Left lobe of liver (tissue), 2 donors: Measurements from ENCODE around the gene GRAP2. TPM values are rescaled to one million over a fixed set of nuclear protein-coding genes. Genes with fewer than 3 reads are reported as not detected.

Experiments
- ATAC-seq: fragments of 200-7000 bp; cut with Tn5 transposase; one replicate; pipeline ENCODE4 v1.9.1; 2020; ENCODE audit warnings: mild to moderate bottlenecking, moderate library complexity
- DNase-seq: peaks from one replicate; pipeline ENCODE4 v3.0.0-alpha.2; 2020; ENCODE audit warnings: low spot score
- total RNA-seq: library from RNA; stranded (reverse); gene quantifications from one replicate; pipeline ENCODE4 v1.2.1, GENCODE V29; 2021
- donor health status: DM: no; HTN: no; CAD: no; lungs with moderate emphysema.
- donor health status: DM: no; HTN: yes; CAD: no.

Gene GRAP2
- total RNA-seq, 1 donor from 2014 or later: 0.55 TPM

DNA sequence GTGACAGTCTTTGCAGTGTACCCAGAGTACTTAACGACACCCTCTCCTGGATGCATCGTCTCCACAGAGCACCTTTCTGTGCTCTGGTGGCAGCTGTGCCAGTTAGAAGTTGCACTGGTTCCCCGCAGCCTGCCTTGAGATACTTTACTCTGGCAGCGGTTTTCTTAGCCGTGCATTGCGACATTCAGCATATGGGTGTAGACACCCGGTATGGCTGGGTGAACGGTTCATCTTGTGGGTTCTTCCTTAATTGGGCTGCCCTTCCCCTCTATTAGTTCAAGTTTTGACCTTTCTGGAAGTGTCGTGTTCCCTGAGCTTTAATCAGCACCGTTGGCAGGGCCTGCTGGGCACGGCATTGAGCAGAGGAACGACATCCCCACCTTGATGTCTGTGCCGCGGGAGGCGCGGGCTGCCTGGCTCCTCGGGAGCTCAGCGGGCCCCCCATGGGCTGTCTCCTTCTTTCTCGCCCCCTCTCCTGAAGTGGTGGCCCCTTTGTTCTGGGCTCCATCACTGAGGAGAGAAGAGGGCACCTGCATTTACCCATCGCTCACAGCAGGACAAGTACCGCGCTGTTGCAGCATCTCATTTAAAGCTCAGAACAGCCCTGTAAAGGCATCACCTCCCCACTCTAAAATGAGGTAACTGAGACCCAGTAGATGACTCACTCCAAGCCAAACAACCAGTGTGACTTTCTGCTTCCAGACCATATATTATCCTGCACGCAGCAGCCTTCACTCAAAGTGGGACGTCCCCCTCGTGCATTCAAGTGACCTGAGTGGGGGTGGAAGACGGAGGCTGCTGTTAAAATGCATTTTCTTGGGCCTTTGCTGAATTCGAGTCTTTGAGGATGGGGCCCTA lies 107.2 kb downstream of the GRAP2 start:
- ATAC-seq: peak; percentile 15
- no peak for DNase-seq

DNA sequence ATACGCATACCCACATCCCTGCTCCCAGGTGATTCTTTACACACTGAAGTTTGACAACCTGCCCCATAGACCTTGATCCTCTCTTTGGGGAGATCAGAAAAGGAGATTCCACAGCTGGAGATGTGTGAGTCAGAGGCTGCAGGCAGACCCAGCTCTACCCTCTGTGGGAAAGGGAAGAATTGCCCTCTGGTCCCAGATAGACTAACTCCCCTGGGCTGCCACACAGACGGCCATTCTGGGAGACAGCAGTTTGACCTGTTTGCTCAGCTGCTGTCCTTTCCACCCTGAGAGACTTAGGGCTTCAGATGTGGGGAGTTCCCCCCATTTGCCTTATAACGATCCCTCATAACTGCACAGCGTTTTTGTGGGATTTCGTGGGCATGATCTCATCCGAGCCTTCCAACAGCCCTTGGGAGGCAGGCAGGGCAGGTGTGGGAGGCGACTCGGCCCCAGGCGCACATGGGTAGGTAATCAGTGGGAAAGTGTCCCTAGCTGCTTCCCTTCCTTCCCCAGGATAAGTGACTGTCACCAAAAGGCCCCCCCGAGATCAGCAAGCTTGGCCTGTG lies 107.9 kb downstream of the GRAP2 start:
- ATAC-seq (no peak), DNase-seq (no peak)

DNA sequence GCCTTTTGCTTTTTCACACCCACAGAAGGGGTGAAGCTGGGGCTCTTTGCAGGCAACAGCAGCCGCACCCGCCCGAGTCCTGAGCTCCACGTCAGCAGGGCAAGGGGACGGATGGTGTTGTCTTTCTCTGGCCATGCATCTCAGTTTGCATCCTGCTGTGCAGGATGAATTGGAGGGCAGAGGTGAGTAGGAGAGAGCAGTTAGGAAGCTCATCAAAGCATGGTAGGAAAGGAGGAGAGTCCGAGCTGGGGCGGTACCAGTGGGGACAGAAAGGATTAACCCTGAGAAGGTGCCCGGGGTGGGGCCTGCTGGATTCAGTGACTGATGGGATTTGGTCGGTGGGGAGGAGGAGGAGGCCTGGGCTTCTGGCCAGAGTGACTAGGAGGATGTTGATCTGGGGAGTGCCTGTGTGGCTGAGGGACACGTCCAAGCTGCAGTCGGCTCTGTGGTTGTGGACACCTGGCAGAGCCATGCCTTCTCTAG lies 108.4 kb downstream of the GRAP2 start:
- ATAC-seq (peak; percentile 64), DNase-seq (no peak)

DNA sequence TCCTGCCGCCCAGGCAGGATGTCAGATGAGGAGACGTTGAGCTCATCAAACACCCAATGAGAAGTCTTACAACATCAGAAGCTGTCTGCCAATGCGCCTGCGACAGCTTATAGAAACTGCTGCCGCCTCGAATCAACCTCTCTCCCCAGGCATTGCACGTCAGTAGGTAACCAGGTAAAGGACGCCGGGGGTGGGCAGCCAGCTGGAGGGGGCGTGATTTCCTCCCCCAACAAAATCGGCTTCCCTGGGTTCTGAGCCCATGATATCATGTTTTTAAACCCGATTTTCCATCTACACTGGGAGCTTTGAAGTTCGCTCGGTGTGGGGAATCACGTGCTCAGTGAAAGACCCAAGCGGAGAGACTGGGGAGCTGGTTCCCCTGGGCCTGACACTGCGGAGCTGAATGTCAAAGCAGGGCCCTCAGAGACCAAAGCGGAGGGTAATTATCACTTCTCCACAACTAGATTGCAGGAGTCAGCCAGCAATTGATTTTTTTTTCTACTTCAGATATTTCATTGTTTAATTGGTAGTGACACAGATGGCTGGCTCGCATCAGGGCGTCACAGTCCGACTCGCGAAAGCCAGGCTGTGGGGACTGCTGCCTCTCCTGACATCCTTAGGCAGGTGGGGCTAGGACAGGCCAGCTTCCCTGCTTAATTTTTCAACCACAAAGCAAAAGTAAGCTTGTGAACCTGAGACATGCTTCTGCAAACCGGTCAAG lies 109.2 kb downstream of the GRAP2 start:
- DNase-seq: no peak
- ATAC-seq: no peak

DNA sequence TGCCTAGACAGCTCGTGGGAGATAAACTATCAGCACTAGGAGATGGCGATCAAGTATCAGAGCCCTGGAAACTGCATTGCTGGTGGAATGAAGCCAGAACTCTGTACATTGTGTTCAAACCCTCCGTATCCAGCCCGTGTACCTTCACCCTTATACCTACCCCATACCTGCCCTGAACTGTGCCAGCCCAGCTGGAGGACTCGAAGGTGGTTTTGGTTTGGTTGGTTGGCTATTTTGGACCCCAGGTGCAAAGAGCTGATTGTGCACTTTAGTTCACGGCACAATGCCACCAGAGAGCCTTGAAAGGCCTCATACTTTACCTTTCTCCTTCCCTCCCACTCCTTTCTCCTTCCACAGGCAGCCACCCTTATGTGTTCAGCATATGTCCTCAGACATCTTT lies 109.9 kb downstream of the GRAP2 start:
- no peak for ATAC-seq
- no peak for DNase-seq

DNA sequence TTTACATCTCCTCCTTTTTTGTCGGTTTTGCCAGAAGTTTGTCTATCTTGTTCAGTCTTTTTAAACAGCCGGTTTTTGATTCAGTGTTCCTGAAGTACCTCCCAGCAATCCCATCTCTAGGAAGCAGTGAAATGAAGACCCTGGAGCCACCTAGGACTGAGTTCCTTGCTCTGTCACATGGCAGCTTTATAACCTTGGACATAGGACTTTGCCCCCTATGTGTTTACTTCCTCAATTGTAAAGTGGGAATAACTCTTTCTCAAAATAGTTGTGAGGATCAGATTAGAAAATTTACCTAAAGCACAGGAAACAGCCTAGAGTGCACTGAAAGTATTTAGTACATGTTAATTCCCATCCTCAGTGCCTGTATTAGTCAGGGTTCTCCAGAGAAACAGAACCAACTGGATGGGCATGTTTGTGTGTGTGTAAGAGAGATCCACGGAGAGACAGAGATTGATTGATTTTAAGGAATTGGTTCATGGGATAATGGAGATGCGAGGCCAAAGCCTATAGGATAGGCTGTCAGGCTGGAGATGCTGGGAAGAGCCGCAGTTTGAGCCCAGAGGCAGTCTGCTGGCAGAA lies 113.9 kb downstream of the GRAP2 start:
- no peak for ATAC-seq

DNA sequence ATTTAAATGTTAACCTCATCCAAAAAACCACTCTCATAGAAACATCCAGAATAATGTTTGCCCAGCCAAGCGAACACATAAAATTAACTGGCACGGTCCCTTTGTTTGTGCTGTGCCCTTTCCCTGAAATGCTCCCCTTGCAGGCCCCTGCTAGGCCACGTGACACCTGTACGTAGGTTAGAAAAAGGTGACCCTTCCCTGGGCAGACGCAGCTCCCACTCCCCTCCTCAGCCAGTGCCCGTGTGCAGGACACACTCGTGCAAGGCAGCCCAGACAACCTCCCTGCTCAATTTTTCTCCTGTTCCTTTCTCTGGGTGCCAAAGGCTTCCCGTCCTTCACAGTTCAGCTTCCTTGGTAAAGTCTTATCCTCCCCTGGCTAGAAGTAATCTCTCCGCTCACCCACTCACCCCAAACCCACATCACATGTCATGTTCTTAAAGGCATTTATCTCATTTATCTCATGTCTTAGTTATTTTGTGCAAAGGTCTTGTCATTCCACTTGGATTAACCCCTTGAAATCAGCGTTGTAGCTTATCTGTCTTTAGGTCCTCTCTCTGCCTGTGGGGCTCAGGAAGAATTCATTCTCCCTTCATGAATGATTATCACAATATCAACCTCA lies 114.6 kb downstream of the GRAP2 start:
- peak; percentile 11 for ATAC-seq
- DNase-seq: no peak

More for the DNA sequence above, 113.9 kb downstream of the GRAP2 start:
- no peak for DNase-seq

DNA sequence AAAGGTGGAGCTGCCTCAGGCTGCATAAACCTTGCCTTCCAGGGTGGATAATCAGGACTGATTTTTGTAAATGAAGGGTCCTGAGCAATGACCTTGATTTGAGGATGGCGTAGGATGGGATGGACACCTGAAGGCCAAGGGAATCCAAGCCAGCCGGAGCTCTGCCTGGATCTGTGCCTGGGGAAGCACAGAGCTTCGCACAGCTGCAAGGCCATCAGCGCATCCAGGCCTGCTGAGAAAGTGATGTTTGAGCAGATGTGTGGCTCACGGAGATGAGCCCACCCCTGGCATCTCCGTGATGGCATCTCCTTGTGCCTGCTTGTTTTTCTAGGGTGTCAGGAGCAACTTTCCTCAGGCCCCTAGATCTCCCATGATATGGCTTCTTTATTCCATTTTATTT lies 117.2 kb downstream of the GRAP2 start:
- no peak for DNase-seq
- ATAC-seq: no peak

DNA sequence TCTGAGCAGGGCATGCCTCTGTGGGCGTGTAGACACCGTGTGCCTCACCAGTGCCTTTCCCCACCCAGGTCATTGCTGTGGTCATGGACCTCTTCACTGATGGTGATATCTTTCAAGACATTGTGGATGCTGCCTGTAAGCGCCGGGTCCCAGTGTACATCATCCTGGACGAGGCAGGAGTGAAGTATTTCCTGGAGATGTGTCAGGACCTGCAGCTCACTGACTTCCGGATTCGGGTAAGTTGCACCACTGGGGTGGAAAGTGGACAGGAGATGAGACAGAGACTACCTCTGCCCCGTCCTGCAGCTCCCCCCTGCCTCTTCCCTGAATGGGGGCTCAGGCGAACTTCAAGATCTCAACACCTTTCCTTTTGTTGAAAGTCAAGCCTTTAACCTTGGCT lies 118.2 kb downstream of the GRAP2 start:
- ATAC-seq (no peak), DNase-seq (no peak)

DNA sequence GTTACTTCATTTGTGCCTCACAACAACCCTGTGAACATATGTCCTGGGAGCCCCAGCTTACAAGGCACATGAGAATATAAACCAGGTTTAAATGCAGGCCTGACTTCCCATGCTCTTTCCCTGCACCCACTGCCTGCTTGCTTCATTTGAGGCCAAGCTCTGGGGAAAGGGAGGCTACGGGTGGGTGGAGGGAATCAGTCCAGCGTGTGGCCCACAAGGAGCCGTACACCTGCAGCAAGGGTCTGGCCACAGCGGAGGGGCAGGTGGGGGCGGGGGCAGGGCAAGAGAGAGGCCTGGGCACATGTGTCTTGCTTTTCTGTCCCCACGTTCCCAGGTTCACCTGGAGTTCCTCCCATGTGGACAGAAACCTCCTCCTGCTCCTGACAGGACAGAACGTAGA lies 120.1 kb downstream of the GRAP2 start:
- DNase-seq: no peak
- no peak for ATAC-seq

DNA sequence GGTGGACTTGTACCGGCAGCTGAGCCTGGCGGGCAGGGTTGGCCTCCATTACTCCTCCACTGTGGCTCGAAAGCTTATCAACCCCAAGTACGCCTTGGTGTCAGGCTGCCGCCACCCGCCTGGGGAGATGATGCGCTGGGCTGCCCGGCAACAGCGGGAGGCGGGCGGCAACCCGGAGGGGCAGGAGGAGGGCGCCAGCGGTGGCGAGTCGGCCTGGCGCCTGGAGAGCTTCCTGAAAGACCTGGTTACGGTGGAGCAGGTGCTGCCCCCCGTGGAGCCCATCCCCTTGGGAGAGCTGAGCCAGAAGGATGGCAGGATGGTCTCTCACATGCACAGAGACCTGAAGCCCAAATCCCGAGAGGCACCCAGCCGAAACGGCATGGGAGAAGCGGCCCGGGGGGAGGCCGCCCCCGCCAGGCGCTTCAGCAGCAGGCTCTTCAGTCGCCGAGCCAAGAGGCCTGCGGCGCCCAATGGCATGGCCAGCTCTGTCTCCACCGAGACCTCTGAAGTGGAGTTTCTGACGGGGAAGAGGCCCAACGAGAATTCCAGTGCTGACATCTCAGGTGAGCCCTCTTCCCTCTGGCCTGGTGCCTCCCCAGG lies 120.6 kb downstream of the GRAP2 start:
- DNase-seq (no peak), ATAC-seq (no peak)

DNA sequence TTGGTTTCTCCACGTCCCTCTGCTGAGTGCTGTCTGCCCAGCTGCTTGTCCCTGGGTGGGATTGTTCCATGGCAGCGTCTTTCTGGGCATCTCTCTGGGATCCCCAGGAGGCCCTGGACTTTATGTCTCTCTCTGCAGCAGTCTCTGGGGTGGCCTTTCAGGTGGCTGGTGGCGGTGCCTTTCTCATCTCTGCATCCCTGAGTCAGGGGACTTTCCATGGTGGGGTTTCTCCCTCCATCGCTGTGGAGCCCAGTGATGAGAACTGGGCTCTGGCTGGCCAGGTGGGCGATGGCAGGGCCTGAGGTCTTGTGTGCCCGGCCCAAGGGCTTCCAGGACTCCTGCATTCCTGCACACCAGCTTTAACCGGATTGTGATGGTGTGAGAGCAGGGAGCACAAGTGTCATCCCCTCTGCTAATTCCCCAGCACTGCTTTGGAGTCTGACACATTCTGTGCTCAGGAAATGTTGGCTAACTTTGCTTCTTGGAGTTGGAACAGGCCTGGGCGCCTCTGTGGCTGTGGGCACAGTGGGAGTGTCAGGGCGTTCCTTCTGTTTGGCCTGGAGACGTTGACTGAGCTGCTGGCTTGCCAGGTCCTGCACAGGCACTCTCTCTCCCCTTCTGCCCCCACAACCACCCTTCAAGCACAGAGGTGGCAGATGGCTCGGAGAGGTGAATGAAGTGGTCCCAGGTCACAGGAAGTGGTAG lies 121.8 kb downstream of the GRAP2 start:
- ATAC-seq (no peak), DNase-seq (no peak)

Other genes with a start within 250 kb of the GRAP2 start
- gene ENTHD1, start 7.3 kb upstream of the GRAP2 start, total RNA-seq: not detected
- not detected for gene TMA7B, start 59.3 kb downstream of the GRAP2 start, total RNA-seq
- 6.6 TPM for gene FAM83F, start 93.9 kb downstream of the GRAP2 start, total RNA-seq